Uterus (tissue), 4 donors: ENCODE measurements around the gene ZC3H7B. TPM values are rescaled to one million over a fixed set of nuclear protein-coding genes. Genes with fewer than 3 reads are reported as not detected.

ENCODE experiments used
- DNase-seq, 2 donors: peaks; one replicate each; pipeline ENCODE4 v3.0.0-alpha.2; 2019 to 2020
- H3K27ac ChIP-seq, 2 donors: fragments of 200-600 bp; sonication (generic); 1 replicate in 1 of 2; 2 replicates in 1 of 2; pipeline ENCODE4 v1.5.1; 2016 to 2018
- H3K27me3 ChIP-seq, 2 donors: fragments of 200-600 bp; sonication (generic); one replicate each; pipeline ENCODE4 v1.5.1; 2018 to 2019; ENCODE audit warnings: control low read depth in 1 of 2
- H3K36me3 ChIP-seq, 2 donors: fragments of 200-600 bp; sonication (generic); one replicate each; pipeline ENCODE4 v1.5.1; 2019; ENCODE audit warnings: control low read depth in 1 of 2
- H3K4me1 ChIP-seq, 2 donors: fragments of 200-600 bp; sonication (generic); one replicate each; pipeline ENCODE4 v1.5.1; 2018 to 2019; ENCODE audit warnings: control low read depth in 1 of 2
- H3K4me3 ChIP-seq, 2 donors: fragments of 200-600 bp; sonication (generic); 1 replicate in 1 of 2; 2 replicates in 1 of 2; pipeline ENCODE4 v1.5.1; 2018 to 2019; ENCODE audit warnings: mild to moderate bottlenecking in 1 of 2
- H3K9me3 ChIP-seq, 2 donors: fragments of 200-600 bp; sonication (generic); one replicate each; pipeline ENCODE4 v1.5.1; 2019; ENCODE audit warnings: control low read depth in 1 of 2
- POLR2A ChIP-seq, 2 donors: fragments of 450-650 bp; IDR thresholded peaks; one replicate each; pipeline ENCODE4 v1.6.1; 2016; ENCODE audit warnings: antibody characterized with exemption in 2 of 2, mild to moderate bottlenecking in 1 of 2, moderate library complexity in 1 of 2
- intact Hi-C: fragments of 100-400 bp; cut with DNase I; formaldehyde crosslinking; loops from one replicate; pipeline ENCODE4 v1.15.1; 2023; ENCODE audit warnings: low total_unique reads
- total RNA-seq, 4 donors: library from RNA; depleted of rRNA in 3 of 4; stranded (reverse); fragments of >200 nt in 3 of 4; gene quantifications; one replicate each; pipeline versions ENCODE4 v1.1.0 to v1.2.4, GENCODE V29; 2014 to 2023
- TF ChIP-seq, protein P1 (sequence below), 4 experiments: fragments of 200-600 bp in 2 of 4; fragments of 450-650 bp in 2 of 4; sonication (generic) in 2 of 4; IDR thresholded peaks; one replicate each; pipeline ENCODE4 v1.5.1; 2016 to 2019; ENCODE audit warnings: antibody characterized with exemption in 4 of 4, mild to moderate bottlenecking in 2 of 4, moderate library complexity in 1 of 4
- donor health status: DM: yes; HTN: yes; CAD: no.

Gene ZC3H7B
- total RNA-seq, 4 donors from 2014 or later, result 14.1 to 74.1 (median 28.2) TPM

DNA sequence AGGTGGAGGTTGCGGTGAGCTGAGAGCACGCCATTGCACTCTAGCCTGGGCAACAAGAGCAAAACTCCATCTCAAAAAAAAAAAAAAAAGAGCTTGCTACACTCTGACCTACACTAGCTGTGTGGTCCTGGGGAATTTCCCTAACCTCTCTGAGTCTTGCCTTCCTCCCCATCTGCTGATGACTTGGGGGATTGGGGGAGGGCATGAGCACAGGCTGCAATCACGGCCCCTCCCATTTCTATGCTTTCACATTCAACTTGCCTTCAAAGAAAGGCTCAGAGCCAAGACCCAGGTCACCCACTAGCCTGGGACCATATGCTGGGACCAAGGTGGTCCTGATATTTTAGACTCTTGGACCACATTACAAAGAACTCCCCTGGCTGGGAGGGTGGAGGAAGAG is 40.7 kb downstream of the ZC3H7B start:
- Histone ChIP-seq H3K4me3 (no peak overlapping the region), H3K4me1 (no peaks in the 10 kb centered on the region), H3K36me3 (no peaks in the 10 kb centered on the region), H3K9me3 (no peaks in the 10 kb centered on the region), H3K27ac (no peak overlapping the region), H3K27me3 (no peaks in the 10 kb centered on the region)
- TF ChIP-seq, protein P1, sequence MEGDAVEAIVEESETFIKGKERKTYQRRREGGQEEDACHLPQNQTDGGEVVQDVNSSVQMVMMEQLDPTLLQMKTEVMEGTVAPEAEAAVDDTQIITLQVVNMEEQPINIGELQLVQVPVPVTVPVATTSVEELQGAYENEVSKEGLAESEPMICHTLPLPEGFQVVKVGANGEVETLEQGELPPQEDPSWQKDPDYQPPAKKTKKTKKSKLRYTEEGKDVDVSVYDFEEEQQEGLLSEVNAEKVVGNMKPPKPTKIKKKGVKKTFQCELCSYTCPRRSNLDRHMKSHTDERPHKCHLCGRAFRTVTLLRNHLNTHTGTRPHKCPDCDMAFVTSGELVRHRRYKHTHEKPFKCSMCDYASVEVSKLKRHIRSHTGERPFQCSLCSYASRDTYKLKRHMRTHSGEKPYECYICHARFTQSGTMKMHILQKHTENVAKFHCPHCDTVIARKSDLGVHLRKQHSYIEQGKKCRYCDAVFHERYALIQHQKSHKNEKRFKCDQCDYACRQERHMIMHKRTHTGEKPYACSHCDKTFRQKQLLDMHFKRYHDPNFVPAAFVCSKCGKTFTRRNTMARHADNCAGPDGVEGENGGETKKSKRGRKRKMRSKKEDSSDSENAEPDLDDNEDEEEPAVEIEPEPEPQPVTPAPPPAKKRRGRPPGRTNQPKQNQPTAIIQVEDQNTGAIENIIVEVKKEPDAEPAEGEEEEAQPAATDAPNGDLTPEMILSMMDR (IDR thresholded peaks at IDR 0.05), result no peak
- TF ChIP-seq POLR2A (IDR thresholded peaks at IDR 0.05), result no peak
- no peak for DNase-seq
- intact Hi-C loops, result no loop called here

DNA sequence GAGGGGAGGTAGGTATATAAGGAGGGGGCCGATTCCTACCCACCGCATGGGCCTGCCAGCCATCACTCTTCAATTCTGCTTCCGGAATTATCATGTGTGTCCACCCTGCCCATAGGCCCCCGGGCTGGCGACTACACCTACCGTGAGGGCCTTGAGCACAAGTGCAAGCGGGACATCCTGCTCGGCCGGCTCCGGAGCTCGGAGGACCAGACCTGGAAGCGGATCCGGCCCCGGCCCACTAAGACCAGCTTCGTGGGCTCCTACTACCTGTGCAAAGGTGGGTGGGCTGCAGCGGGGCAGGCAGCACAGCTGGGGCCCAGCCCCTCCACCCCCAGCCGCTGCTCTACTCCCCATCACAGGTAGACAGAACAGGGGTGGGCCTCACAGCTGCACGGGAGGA is 42.0 kb downstream of the ZC3H7B start:
- no peak for DNase-seq
- intact Hi-C loops, result no loop called here
- H3K27ac ChIP-seq, result no peak overlapping the region
- H3K36me3 ChIP-seq, result no peaks in the 10 kb centered on the region
- no peaks in the 10 kb centered on the region for H3K4me1 ChIP-seq
- no peaks in the 10 kb centered on the region for H3K27me3 ChIP-seq
- no peak overlapping the region for H3K4me3 ChIP-seq
- no peak for TF ChIP-seq POLR2A (IDR thresholded peaks at IDR 0.05)
- TF ChIP-seq, protein P1 (IDR thresholded peaks at IDR 0.05), result no peak
- no peaks in the 10 kb centered on the region for H3K9me3 ChIP-seq

DNA sequence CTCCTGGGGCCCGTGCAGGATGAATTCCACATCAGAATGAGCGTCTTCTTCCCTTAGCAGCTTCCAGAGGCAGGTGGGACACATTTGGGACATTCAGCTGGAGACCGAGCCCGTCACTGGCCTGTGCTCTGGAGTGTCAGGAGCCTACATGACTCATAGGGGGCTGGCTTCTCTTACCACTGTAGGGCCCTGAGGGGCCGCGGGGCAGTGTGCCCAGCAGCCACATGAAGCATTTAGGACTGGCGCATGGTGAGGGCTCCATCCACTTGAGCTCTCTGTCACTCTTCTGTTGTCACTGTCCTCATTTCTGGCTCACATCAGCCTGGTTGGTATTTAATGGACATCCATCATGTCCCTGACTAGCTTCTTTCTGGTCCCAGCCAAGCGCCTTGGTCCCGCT is 42.4 kb downstream of the ZC3H7B start:
- TF ChIP-seq, protein P1 (IDR thresholded peaks at IDR 0.05), result no peak
- no peak for TF ChIP-seq POLR2A (IDR thresholded peaks at IDR 0.05)
- Histone ChIP-seq H3K4me1 (no peaks in the 10 kb centered on the region), H3K27ac (no peak overlapping the region), H3K27me3 (no peaks in the 10 kb centered on the region), H3K4me3 (no peak overlapping the region), H3K36me3 (no peaks in the 10 kb centered on the region), H3K9me3 (no peaks in the 10 kb centered on the region)
- intact Hi-C loops, result no loop called here
- DNase-seq, result no peak

DNA sequence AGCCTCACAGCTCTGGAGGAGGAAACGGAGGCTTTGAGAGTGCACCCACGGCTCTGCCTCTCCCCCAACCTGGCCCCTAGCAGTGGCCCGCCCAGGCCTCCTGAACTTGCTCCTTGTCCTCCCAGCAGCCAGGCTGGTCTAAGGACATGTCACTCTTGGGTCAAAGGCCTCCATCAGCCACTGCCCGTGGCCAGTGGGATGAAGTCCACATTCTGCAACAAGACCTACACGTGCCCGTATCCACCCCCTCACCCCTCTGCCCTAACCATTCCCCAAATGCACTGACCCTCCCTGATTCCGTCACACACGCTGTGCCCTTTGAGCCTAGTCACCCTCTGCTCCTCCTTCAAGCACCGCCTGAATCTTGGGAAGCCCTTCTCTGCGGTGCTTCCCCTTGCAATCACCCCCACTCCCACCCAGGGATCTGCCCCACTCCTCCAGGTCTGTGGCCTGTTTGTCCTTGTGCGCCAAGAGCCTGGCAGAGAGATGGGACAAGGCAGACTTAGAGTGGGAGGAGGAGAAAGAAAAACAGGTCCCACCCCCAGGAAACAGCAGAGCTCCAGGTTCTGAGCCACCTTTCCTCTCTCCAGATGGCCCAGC is 43.0 kb downstream of the ZC3H7B start:
- no peaks in the 10 kb centered on the region for H3K27me3 ChIP-seq
- H3K4me3 ChIP-seq, result no peak overlapping the region
- no peak for DNase-seq
- H3K36me3 ChIP-seq, result no peaks in the 10 kb centered on the region
- no peak for TF ChIP-seq POLR2A (IDR thresholded peaks at IDR 0.05)
- TF ChIP-seq, protein P1 (IDR thresholded peaks at IDR 0.05), result no peak
- no peaks in the 10 kb centered on the region for H3K9me3 ChIP-seq
- intact Hi-C loops, result no loop called here
- no peak overlapping the region for H3K27ac ChIP-seq
- H3K4me1 ChIP-seq, result no peaks in the 10 kb centered on the region

DNA sequence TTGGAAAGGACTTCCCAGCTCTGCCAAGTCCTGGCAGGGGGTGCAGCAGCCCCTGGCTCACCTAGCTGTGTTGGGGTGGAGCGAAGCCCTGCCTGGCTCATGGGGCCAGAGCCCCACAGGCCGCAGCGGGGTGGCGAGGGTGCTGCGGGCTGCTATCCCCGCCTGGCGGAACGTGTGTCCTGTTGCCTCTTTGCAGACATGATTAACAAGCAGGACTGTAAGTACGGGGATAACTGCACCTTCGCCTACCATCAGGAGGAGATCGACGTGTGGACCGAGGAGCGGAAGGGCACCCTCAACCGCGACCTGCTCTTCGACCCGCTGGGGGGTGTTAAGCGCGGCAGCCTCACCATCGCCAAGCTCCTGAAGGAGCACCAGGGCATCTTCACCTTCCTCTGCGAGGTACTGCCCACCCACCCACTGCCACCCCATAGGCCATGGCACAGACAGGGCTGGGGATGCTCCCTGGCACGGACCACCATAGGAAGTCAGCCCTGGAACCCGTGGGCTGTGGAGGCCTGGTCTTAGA is 44.5 kb downstream of the ZC3H7B start:
- Histone ChIP-seq H3K9me3 (no peaks in the 10 kb centered on the region), H3K27ac (no peak overlapping the region), H3K36me3 (no peaks in the 10 kb centered on the region), H3K4me3 (no peak overlapping the region), H3K27me3 (no peaks in the 10 kb centered on the region), H3K4me1 (no peaks in the 10 kb centered on the region)
- intact Hi-C loops, result no loop called here
- TF ChIP-seq, protein P1 (IDR thresholded peaks at IDR 0.05), result no peak
- no peak for TF ChIP-seq POLR2A (IDR thresholded peaks at IDR 0.05)
- DNase-seq, result no peak
